Endodermal cell (in vitro differentiated cells): Measurements from ENCODE around the gene SAMHD1. TPM values are rescaled to one million over a fixed set of nuclear protein-coding genes. Genes with fewer than 3 reads are reported as not detected.

ENCODE experiments used
- DNase-seq: peaks from one replicate; pipeline ENCODE4 v3.0.0-alpha.2; 2017
- H3K27ac ChIP-seq: 2 replicates; pipeline ENCODE4 v1.5.1; 2013; ENCODE audit warnings: mild to moderate bottlenecking, low read depth, low read length, moderate library complexity
- H3K27me3 ChIP-seq: 2 replicates; pipeline ENCODE4 v1.6.1; 2013; ENCODE audit warnings: mild to moderate bottlenecking, low read length, moderate library complexity; ENCODE audit not compliant: insufficient read depth, control insufficient read depth, poor library complexity, severe bottlenecking
- H3K36me3 ChIP-seq: 2 replicates; pipeline ENCODE4 v1.7.0; 2013; ENCODE audit warnings: mild to moderate bottlenecking, low read length, moderate library complexity; ENCODE audit not compliant: control insufficient read depth, insufficient read depth
- H3K4me1 ChIP-seq: one replicate; pipeline ENCODE4 v1.7.0; 2013; ENCODE audit warnings: low read length; ENCODE audit not compliant: control insufficient read depth, insufficient read depth
- H3K4me3 ChIP-seq: 2 replicates; pipeline ENCODE4 v1.5.1; 2013; ENCODE audit warnings: mild to moderate bottlenecking, low read length, moderate library complexity
- H3K9ac ChIP-seq: 2 replicates; pipeline ENCODE4 v1.6.1; 2013; ENCODE audit warnings: mild to moderate bottlenecking, low read length, moderate library complexity; ENCODE audit not compliant: poor library complexity, severe bottlenecking; ENCODE audit errors: extremely low read depth
- H3K9me3 ChIP-seq: 2 replicates; pipeline ENCODE4 v1.6.1; 2013; ENCODE audit warnings: mild to moderate bottlenecking, low read length, moderate library complexity; ENCODE audit not compliant: control insufficient read depth
- H3K27ac Mint-ChIP-seq: 2 replicates; pipeline ENCODE4 v1.8.0; 2020; ENCODE audit warnings: mixed read lengths
- H3K27me3 Mint-ChIP-seq: 2 replicates; pipeline ENCODE4 v1.8.0; 2021; ENCODE audit warnings: mild to moderate bottlenecking, mixed read lengths; ENCODE audit not compliant: insufficient read depth
- H3K36me3 Mint-ChIP-seq: 2 replicates; pipeline ENCODE4 v1.8.0; 2020; ENCODE audit warnings: low read depth, mixed read lengths
- H3K4me1 Mint-ChIP-seq: 2 replicates; pipeline ENCODE4 v1.8.0; 2020; ENCODE audit warnings: mixed read lengths
- H3K4me3 Mint-ChIP-seq: 2 replicates; pipeline ENCODE4 v1.8.0; 2020; ENCODE audit warnings: mild to moderate bottlenecking, moderate library complexity, mixed read lengths
- H3K9me3 Mint-ChIP-seq: 2 replicates; pipeline ENCODE4 v1.8.0; 2020; ENCODE audit warnings: mild to moderate bottlenecking, mixed read lengths
- WGBS, 2 experiments: methylation state at CpG; one replicate each; pipeline versions ENCODE4 v1.1.5 to v1.1.7; 2013; ENCODE audit warnings: missing lambda C conversion rate in 2 of 2, mixed read lengths in 1 of 2; ENCODE audit not compliant: insufficient coverage in 1 of 2, insufficient read length in 1 of 2; 5-methylcytosine and 5-hydroxymethylcytosine counted together
- total RNA-seq, 2 donors: library from RNA; stranded (reverse); fragmentation: NEBNext Ultra II Directional in 1 of 2; extraction: Animal tissue kit (Norgen Biotek cat#: 25700) in 1 of 2; gene quantifications; 2 replicates in 1 of 2; 3 replicates in 1 of 2; pipeline ENCODE4 v1.2.1, GENCODE V29; 2021
- TF ChIP-seq, protein P1 (sequence below): fragments of 200-600 bp; sonication (generic); conservative IDR thresholded peaks from 2 replicates; pipeline ENCODE4 v1.5.0; 2021; ENCODE audit warnings: antibody characterized with exemption, mild to moderate bottlenecking

Gene SAMHD1
- total RNA-seq, 2 donors from 2014 or later, result 3.7 to 4.9 TPM

GRCh38 chr20:36865076-36865860 is 86.2 kb downstream of the SAMHD1 start:
- Mint-ChIP-seq H3K27me3 (no peaks in the 10 kb centered on the region), H3K4me3 (peak overlapping the region; percentile 59), H3K4me1 (peaks cover 27% of the 10 kb centered on the region), H3K9me3 (no peaks in the 10 kb centered on the region), H3K36me3 (no peaks in the 10 kb centered on the region), H3K27ac (peak overlapping the region; percentile 88)
- 73 to 76% methylated on average over 7 to 9 of the region's 9 CpGs for WGBS, 2 experiments
- no peak overlapping the region for H3K27ac ChIP-seq
- H3K9ac ChIP-seq, result no peak overlapping the region
- no peak overlapping the region for H3K4me3 ChIP-seq
- no peaks in the 10 kb centered on the region for H3K27me3 ChIP-seq
- TF ChIP-seq, protein P1, sequence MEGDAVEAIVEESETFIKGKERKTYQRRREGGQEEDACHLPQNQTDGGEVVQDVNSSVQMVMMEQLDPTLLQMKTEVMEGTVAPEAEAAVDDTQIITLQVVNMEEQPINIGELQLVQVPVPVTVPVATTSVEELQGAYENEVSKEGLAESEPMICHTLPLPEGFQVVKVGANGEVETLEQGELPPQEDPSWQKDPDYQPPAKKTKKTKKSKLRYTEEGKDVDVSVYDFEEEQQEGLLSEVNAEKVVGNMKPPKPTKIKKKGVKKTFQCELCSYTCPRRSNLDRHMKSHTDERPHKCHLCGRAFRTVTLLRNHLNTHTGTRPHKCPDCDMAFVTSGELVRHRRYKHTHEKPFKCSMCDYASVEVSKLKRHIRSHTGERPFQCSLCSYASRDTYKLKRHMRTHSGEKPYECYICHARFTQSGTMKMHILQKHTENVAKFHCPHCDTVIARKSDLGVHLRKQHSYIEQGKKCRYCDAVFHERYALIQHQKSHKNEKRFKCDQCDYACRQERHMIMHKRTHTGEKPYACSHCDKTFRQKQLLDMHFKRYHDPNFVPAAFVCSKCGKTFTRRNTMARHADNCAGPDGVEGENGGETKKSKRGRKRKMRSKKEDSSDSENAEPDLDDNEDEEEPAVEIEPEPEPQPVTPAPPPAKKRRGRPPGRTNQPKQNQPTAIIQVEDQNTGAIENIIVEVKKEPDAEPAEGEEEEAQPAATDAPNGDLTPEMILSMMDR, result no peak
- no peaks in the 10 kb centered on the region for H3K9me3 ChIP-seq
- no peak for DNase-seq
- peaks cover 6% of the 10 kb centered on the region for H3K36me3 ChIP-seq
- H3K4me1 ChIP-seq, result peaks cover 11% of the 10 kb centered on the region

DNA sequence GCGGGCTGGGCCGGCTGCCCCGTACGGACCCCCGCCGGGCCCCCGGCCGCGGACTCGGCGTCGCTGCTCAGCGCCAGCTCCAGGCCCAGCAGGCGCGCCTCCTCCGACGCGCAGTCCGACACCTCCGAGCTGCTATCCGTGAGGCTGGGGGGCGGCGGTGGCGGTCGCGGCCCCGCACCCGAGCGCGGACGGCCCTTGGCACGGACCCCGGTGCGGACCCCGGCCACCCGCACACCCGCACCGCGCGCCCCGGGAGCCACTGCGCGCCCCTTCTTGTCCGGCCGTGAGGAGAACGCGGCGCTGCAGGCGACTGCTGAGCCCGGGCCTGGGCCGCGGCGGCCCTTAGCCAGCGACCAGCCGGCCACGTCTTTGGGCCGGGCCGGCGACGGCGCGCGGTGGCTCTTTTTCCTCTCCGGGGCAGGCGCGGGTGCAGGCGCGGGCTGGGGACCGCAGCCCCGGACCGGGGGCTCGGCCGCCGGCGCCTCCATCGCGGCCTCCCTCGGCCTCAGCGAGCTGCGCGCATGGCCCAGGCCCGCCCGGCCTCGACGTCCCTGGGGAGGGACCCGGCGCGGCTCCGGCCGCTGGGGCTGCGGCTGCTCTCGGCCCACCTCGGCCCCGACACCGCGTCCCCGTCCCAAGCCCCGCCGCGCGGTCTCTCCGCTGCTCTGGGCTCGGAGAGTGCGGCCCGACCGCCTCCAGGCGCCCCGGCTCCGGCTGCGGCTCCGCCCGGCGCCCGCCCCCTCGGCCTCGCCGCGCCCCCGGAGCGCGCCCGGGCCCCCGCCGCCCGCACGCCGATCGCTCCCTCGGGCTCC is 88.4 kb downstream of the SAMHD1 start:
- H3K27me3 Mint-ChIP-seq, result no peaks in the 10 kb centered on the region
- WGBS, 2 experiments, result 0% methylated on average over 49 to 129 of the region's 129 CpGs
- TF ChIP-seq, protein P1, result no peak
- H3K9ac ChIP-seq, result peak overlapping the region; percentile 20
- H3K4me3 Mint-ChIP-seq, result peak overlapping the region; percentile 71
- DNase-seq, result peak; percentile 72
- no peak overlapping the region for H3K27ac Mint-ChIP-seq
- H3K4me1 ChIP-seq, result peaks cover 15% of the 10 kb centered on the region
- no peak overlapping the region for H3K27ac ChIP-seq
- H3K4me1 Mint-ChIP-seq, result peaks cover 41% of the 10 kb centered on the region
- peaks cover 20% of the 10 kb centered on the region for H3K36me3 ChIP-seq
- peaks cover 7% of the 10 kb centered on the region for H3K36me3 Mint-ChIP-seq
- peak overlapping the region; percentile 81 for H3K4me3 ChIP-seq
- H3K27me3 ChIP-seq, result no peaks in the 10 kb centered on the region
- H3K9me3 Mint-ChIP-seq, result no peaks in the 10 kb centered on the region
- no peaks in the 10 kb centered on the region for H3K9me3 ChIP-seq

GRCh38 chr20:36861875-36862801 is 89.4 kb downstream of the SAMHD1 start:
- H3K9ac ChIP-seq, result peak overlapping the region; percentile 63
- no peak overlapping the region for H3K27ac ChIP-seq
- H3K4me3 ChIP-seq, result peak overlapping the region; percentile 81
- peaks cover 20% of the 10 kb centered on the region for H3K36me3 ChIP-seq
- Mint-ChIP-seq H3K27ac (no peak overlapping the region), H3K27me3 (no peaks in the 10 kb centered on the region), H3K9me3 (no peaks in the 10 kb centered on the region), H3K36me3 (peaks cover 7% of the 10 kb centered on the region), H3K4me1 (peaks cover 41% of the 10 kb centered on the region), H3K4me3 (peak overlapping the region; percentile 71)
- H3K9me3 ChIP-seq, result no peaks in the 10 kb centered on the region
- H3K27me3 ChIP-seq, result no peaks in the 10 kb centered on the region
- peak; percentile 78 for DNase-seq
- WGBS, 2 experiments, result 7 to 10% methylated on average over 26 to 45 of the region's 45 CpGs
- TF ChIP-seq, protein P1, result no peak
- peaks cover 15% of the 10 kb centered on the region for H3K4me1 ChIP-seq
